ENCODE results near the gene CAMK2D.

DNA sequence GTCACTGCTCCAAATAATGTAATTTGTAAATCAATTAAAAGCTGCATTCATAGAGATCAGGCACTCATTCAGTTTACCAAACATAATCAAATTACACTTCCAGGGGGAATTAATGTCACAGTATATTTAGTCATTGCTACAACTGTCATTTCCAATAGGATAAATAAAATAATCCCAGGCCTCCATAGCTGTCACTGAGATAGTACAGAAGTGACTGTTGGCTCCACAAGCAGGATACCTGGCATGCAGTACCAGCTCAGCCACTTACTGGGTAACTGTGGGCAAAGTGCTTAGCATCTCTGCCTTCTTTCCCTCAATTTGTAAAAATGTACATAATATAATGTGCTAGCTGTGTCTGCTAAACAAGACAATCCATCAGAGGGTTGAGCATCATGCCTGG is 128.1 kb downstream of the CAMK2D start:
- no peak for TF ChIP-seq POLR2AphosphoS5 (IDR thresholded peaks at IDR 0.05; ENCODE audit: low read depth, low read length)
- TF ChIP-seq, protein P1, sequence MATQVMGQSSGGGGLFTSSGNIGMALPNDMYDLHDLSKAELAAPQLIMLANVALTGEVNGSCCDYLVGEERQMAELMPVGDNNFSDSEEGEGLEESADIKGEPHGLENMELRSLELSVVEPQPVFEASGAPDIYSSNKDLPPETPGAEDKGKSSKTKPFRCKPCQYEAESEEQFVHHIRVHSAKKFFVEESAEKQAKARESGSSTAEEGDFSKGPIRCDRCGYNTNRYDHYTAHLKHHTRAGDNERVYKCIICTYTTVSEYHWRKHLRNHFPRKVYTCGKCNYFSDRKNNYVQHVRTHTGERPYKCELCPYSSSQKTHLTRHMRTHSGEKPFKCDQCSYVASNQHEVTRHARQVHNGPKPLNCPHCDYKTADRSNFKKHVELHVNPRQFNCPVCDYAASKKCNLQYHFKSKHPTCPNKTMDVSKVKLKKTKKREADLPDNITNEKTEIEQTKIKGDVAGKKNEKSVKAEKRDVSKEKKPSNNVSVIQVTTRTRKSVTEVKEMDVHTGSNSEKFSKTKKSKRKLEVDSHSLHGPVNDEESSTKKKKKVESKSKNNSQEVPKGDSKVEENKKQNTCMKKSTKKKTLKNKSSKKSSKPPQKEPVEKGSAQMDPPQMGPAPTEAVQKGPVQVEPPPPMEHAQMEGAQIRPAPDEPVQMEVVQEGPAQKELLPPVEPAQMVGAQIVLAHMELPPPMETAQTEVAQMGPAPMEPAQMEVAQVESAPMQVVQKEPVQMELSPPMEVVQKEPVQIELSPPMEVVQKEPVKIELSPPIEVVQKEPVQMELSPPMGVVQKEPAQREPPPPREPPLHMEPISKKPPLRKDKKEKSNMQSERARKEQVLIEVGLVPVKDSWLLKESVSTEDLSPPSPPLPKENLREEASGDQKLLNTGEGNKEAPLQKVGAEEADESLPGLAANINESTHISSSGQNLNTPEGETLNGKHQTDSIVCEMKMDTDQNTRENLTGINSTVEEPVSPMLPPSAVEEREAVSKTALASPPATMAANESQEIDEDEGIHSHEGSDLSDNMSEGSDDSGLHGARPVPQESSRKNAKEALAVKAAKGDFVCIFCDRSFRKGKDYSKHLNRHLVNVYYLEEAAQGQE (IDR thresholded peaks at IDR 0.05; ENCODE audit: insufficient read depth in 1 of 2, low read depth in 2 of 2, low read length in 2 of 2) = no peak
- TF ChIP-seq TAF1 (IDR thresholded peaks at IDR 0.05; ENCODE audit: borderline replicate concordance, insufficient read depth, low read length) = no peak

Measured in PFSK-1 (cell line).